ENCODE results near the gene AKAP13. TPM values are rescaled to one million over a fixed set of nuclear protein-coding genes. Genes with fewer than 3 reads are reported as not detected.

AKAP13 gene
- total and polyA plus RNA-seq, 2 donors (not counting 1 experiment from before 2014, with no cell fraction given), result 73.8 to 358 TPM

GRCh38 chr15:85772668-85773067 is 392.3 kb downstream of the AKAP13 start:
- peaks cover 0 to 2% (median 0%) of the 10 kb centered on the region in 3 donors for H3K9me3 ChIP-seq (ENCODE audit: control extremely low read depth in 1 of 3, control insufficient read depth in 2 of 3, insufficient read depth in 1 of 3, low read length in 2 of 3)
- no peaks in the 10 kb centered on the region for H3K4me1 ChIP-seq (ENCODE audit: control insufficient read depth in 2 of 2, insufficient read depth in 2 of 2, low read length in 2 of 2)
- 95% methylated on average over 9 of the region's 9 CpGs for WGBS (ENCODE audit: insufficient coverage)
- H3K9ac ChIP-seq (ENCODE audit: low read length), result no peak overlapping the region
- no peak overlapping the region for H3K4me3 ChIP-seq (ENCODE audit: control extremely low read depth in 1 of 5, extremely low read depth in 1 of 5, insufficient read depth in 1 of 5, low read depth in 2 of 5, low read length in 4 of 5)
- no peak overlapping the region for H2AFZ ChIP-seq (ENCODE audit: insufficient read depth, low read depth, low read length, poor library complexity, severe bottlenecking)
- TF ChIP-seq CTCF (IDR thresholded peaks at IDR 0.05) (no peak), EZH2 (IDR thresholded peaks at IDR 0.05; ENCODE audit: borderline replicate concordance, insufficient read depth, low read depth, low read length, poor library complexity, severe bottlenecking) (no peak)
- no peaks in the 10 kb centered on the region for H4K20me1 ChIP-seq (ENCODE audit: control insufficient read depth, insufficient read depth, low read length, poor library complexity, severe bottlenecking)
- Mint-ChIP-seq H3K4me1 (no peaks in the 10 kb centered on the region), H3K4me3 (no peak overlapping the region), H3K27me3 (no peaks in the 10 kb centered on the region), H3K27ac (no peak overlapping the region), H3K9me3 (ENCODE audit: insufficient read depth) (no peaks in the 10 kb centered on the region)
- intact Hi-C loops (cut with micrococcal nuclease), result no loop called here
- H3K36me3 ChIP-seq (replicated peaks in 1 of 2; ENCODE audit: control extremely low read depth in 1 of 2, control insufficient read depth in 1 of 2, extremely low read depth in 1 of 2, insufficient read depth in 2 of 2, low read length in 1 of 2), result no peaks in the 10 kb centered on the region
- ATAC-seq (ENCODE audit: low read depth) (no peak), DNase-seq (no peak)
- H3K27me3 ChIP-seq (replicated peaks in 1 of 4; ENCODE audit: control extremely low read depth in 1 of 4, control insufficient read depth in 3 of 4, insufficient read depth in 4 of 4, low read length in 3 of 4), result no peaks in the 10 kb centered on the region
- ChIA-PET CTCF (no interaction called here), POLR2A (no interaction called here)
- H3K27ac ChIP-seq (ENCODE audit: low read length in 2 of 2), result no peak overlapping the region
- H3K79me2 ChIP-seq (ENCODE audit: control insufficient read depth, insufficient read depth, low read length), result peaks cover 6% of the 10 kb centered on the region
- H3K4me2 ChIP-seq (replicated peaks; ENCODE audit: low read depth, low read length, poor library complexity, severe bottlenecking), result no peak overlapping the region

DNA sequence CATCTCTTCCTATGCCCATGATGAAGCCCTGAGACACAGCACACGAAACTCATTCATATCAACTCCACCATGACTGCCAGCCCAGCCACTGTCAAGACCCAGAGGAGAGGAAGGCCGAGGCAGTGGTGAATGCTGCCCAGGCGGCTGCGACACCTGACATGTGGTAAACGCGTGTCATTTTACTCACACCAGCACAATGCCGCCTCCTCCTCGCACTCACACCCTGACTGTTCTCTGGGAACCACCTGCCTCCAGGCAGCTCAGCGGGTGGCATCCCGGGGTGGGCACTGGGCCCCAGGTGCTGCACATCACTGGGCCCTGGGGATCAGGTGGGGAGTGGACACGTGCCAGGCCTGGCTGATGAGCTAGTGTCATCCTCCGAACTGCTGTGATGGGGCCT is 392.8 kb downstream of the AKAP13 start:
- H3K9me3 ChIP-seq (ENCODE audit: control extremely low read depth in 1 of 3, control insufficient read depth in 2 of 3, insufficient read depth in 1 of 3, low read length in 2 of 3), result peaks cover 0 to 2% (median 0%) of the 10 kb centered on the region in 3 donors
- no peaks in the 10 kb centered on the region for H3K4me1 ChIP-seq (ENCODE audit: control insufficient read depth in 2 of 2, insufficient read depth in 2 of 2, low read length in 2 of 2)
- no peak for TF ChIP-seq EZH2 (IDR thresholded peaks at IDR 0.05; ENCODE audit: borderline replicate concordance, insufficient read depth, low read depth, low read length, poor library complexity, severe bottlenecking)
- TF ChIP-seq CTCF (IDR thresholded peaks at IDR 0.05), result no peak

More for the DNA sequence above, 392.8 kb downstream of the AKAP13 start:
- Histone ChIP-seq H3K27ac (ENCODE audit: low read length in 2 of 2) (no peak overlapping the region), H3K4me2 (replicated peaks; ENCODE audit: low read depth, low read length, poor library complexity, severe bottlenecking) (no peak overlapping the region), H3K36me3 (replicated peaks in 1 of 2; ENCODE audit: control extremely low read depth in 1 of 2, control insufficient read depth in 1 of 2, extremely low read depth in 1 of 2, insufficient read depth in 2 of 2, low read length in 1 of 2) (no peaks in the 10 kb centered on the region), H3K79me2 (ENCODE audit: control insufficient read depth, insufficient read depth, low read length) (peaks cover 6% of the 10 kb centered on the region), H3K4me3 (ENCODE audit: control extremely low read depth in 1 of 5, extremely low read depth in 1 of 5, insufficient read depth in 1 of 5, low read depth in 2 of 5, low read length in 4 of 5) (no peak overlapping the region), H3K27me3 (replicated peaks in 1 of 4; ENCODE audit: control extremely low read depth in 1 of 4, control insufficient read depth in 3 of 4, insufficient read depth in 4 of 4, low read length in 3 of 4) (no peaks in the 10 kb centered on the region), H2AFZ (ENCODE audit: insufficient read depth, low read depth, low read length, poor library complexity, severe bottlenecking) (no peak overlapping the region), H4K20me1 (ENCODE audit: control insufficient read depth, insufficient read depth, low read length, poor library complexity, severe bottlenecking) (no peaks in the 10 kb centered on the region), H3K9ac (ENCODE audit: low read length) (no peak overlapping the region)
- Mint-ChIP-seq H3K27me3 (no peaks in the 10 kb centered on the region), H3K4me3 (no peak overlapping the region), H3K27ac (no peak overlapping the region), H3K9me3 (ENCODE audit: insufficient read depth) (no peaks in the 10 kb centered on the region), H3K4me1 (no peaks in the 10 kb centered on the region)
- ATAC-seq (ENCODE audit: low read depth) (no peak), DNase-seq (no peak)
- WGBS (ENCODE audit: insufficient coverage), result 89% methylated on average over 8 of the region's 12 CpGs
- intact Hi-C loops (cut with micrococcal nuclease), result no loop called here
- ChIA-PET CTCF (no interaction called here), POLR2A (no interaction called here)

Data from B cell (primary cell).